Hematopoietic multipotent progenitor cell treated with erythropoietin and hydrocortisone succinate and interleukin-3 and kit ligand, for 17 days (in vitro differentiated cells): Measurements from ENCODE around the gene SLC39A12.

Source experiments
- DNase-seq: peaks from one replicate; pipeline ENCODE4 v3.0.0-alpha.2; 2015; ENCODE audit warnings: low spot score

Gene SLC39A12

GRCh38 chr10:17963431-17963830, 11.7 kb downstream of the SLC39A12 start:
- DNase-seq, result no peak

- DNase-seq, result no peak
Observed at GRCh38 chr10:17965649-17966235, 14.0 kb downstream of the SLC39A12 start.

GRCh38 chr10:17974505-17974904, 22.8 kb downstream of the SLC39A12 start:
- no peak for DNase-seq

GRCh38 chr10:17980846-17981565, 29.3 kb downstream of the SLC39A12 start:
- DNase-seq, result no peak

- no peak for DNase-seq
Observed at GRCh38 chr10:17981766-17982380, 30.2 kb downstream of the SLC39A12 start.

GRCh38 chr10:17984056-17984455, 32.3 kb downstream of the SLC39A12 start:
- no peak for DNase-seq

- DNase-seq, result no peak
Observed at GRCh38 chr10:17984563-17984962, 32.8 kb downstream of the SLC39A12 start.

GRCh38 chr10:17989908-17990767, 38.4 kb downstream of the SLC39A12 start:
- no peak for DNase-seq

- no peak for DNase-seq
Observed at GRCh38 chr10:17992266-17992665, 40.5 kb downstream of the SLC39A12 start.

- DNase-seq, result no peak
Observed at GRCh38 chr10:17993361-17993760, 41.6 kb downstream of the SLC39A12 start.

GRCh38 chr10:18000601-18001000, 48.9 kb downstream of the SLC39A12 start:
- DNase-seq, result no peak

- DNase-seq, result no peak
Observed at GRCh38 chr10:18005445-18005780, 53.7 kb downstream of the SLC39A12 start.

- DNase-seq, result no peak
Observed at GRCh38 chr10:18005781-18006456, 54.2 kb downstream of the SLC39A12 start.

- DNase-seq, result no peak
Observed at GRCh38 chr10:18008986-18009385, 57.3 kb downstream of the SLC39A12 start.

- DNase-seq, result no peak
Observed at GRCh38 chr10:18010050-18010449, 58.3 kb downstream of the SLC39A12 start.

GRCh38 chr10:18020523-18020922, 68.8 kb downstream of the SLC39A12 start:
- no peak for DNase-seq

- DNase-seq, result no peak
Observed at GRCh38 chr10:18021725-18022480, 70.2 kb downstream of the SLC39A12 start.

GRCh38 chr10:18043148-18044006, 91.7 kb downstream of the SLC39A12 start:
- no peak for DNase-seq

GRCh38 chr10:18044976-18045720, 93.4 kb downstream of the SLC39A12 start:
- no peak for DNase-seq

- no peak for DNase-seq
Observed at GRCh38 chr10:18056583-18056982, 104.9 kb downstream of the SLC39A12 start.
